ENCODE measurements around the gene ZNF24. TPM values are rescaled to one million over a fixed set of nuclear protein-coding genes. Genes with fewer than 3 reads are reported as not detected.

The ZNF24 gene
- total RNA-seq, 1 donor from 2014 or later = 55.3 TPM

DNA sequence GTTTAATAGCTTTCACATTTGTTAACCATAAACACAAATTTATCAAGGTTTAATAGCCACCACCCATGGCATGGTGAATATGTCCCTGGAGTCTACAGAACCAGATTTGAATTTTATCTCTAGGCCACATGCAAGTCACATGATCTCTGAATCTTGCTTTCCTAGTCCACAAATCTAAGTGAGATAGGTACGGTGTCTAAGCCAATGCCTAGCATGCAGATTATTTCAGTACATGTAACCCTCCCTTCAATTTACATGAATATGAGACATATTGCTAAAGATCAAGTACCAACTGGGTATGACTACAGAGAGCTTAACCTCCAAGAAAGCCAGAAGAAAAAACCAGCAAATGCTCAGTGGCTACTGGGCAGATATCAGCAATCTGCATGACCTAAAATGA lies 10.0 kb downstream of the ZNF24 start:
- Mint-ChIP-seq H3K27ac (no peak overlapping the region), H3K36me3 (peaks cover 54% of the 10 kb centered on the region), H3K27me3 (ENCODE audit: low read depth) (no peaks in the 10 kb centered on the region), H3K4me3 (no peak overlapping the region), H3K9me3 (no peaks in the 10 kb centered on the region), H3K4me1 (peaks cover 2% of the 10 kb centered on the region)
- TF ChIP-seq, protein P1, sequence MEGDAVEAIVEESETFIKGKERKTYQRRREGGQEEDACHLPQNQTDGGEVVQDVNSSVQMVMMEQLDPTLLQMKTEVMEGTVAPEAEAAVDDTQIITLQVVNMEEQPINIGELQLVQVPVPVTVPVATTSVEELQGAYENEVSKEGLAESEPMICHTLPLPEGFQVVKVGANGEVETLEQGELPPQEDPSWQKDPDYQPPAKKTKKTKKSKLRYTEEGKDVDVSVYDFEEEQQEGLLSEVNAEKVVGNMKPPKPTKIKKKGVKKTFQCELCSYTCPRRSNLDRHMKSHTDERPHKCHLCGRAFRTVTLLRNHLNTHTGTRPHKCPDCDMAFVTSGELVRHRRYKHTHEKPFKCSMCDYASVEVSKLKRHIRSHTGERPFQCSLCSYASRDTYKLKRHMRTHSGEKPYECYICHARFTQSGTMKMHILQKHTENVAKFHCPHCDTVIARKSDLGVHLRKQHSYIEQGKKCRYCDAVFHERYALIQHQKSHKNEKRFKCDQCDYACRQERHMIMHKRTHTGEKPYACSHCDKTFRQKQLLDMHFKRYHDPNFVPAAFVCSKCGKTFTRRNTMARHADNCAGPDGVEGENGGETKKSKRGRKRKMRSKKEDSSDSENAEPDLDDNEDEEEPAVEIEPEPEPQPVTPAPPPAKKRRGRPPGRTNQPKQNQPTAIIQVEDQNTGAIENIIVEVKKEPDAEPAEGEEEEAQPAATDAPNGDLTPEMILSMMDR (IDR thresholded peaks at IDR 0.05; ENCODE audit: unreplicated experiment) = no peak
- DNase-seq (ENCODE audit: low spot score in 2 of 2, unreplicated experiment in 2 of 2) = no peak

DNA sequence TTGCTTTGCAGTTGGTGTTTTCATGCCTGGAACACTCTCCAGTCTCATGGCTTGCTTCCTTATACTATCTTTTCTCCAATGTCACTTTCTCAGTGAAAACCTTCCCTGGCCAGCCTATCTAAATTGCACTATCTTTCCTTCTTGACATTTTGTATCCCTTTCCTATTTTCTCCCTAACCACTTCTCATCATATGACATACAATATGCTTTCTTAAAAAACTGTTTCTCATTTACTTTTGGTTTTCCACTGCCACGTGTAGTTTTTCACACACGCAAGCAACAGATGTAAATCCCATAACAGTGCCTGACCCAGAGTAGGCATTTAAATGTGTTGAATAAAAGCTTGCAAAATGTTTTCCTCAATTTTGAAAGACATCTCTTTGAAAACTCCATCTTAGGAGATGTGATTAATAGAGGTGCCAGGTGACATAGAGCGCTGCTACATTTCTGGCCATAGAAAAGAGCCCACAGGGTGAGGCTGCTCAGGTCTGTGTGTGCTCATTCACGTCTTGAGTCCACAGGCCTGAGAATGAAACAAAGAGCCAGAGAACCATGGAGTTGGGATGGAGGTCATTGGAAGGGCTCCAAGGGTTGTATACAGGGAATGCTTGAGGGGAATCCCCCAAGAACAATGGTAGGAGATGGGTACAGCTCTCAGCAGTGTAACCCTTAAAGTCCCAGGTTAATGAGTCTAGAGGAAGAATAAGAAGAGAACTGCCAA lies 12.7 kb downstream of the ZNF24 start:
- DNase-seq (ENCODE audit: low spot score in 2 of 2, unreplicated experiment in 2 of 2) = no peak
- H3K36me3 Mint-ChIP-seq = peaks cover 40% of the 10 kb centered on the region

DNA sequence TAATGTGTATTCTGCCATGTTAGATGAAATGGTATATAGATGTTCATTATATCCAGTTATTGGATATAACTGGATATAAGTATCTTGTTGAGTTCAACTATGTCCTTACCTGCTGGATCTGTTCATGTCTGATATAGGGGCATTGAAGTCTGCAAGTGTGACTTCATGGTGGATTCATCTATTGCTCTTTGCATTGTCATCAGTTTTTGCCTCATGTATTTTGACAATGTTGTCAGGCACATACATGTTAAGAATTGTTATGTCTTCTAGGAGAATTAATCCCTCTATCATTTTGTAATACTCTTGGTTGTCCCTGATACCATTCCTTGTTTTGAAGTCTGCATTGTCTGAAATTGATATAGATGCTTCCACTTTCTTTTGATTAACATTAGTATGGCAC lies 15.4 kb downstream of the ZNF24 start:
- no peak overlapping the region for H3K4me3 Mint-ChIP-seq
- H3K9me3 Mint-ChIP-seq = peaks cover 10% of the 10 kb centered on the region
- H3K4me1 Mint-ChIP-seq = no peaks in the 10 kb centered on the region
- no peak overlapping the region for H3K27ac Mint-ChIP-seq
- no peak for DNase-seq (ENCODE audit: low spot score in 2 of 2, unreplicated experiment in 2 of 2)
- TF ChIP-seq, protein P1 (IDR thresholded peaks at IDR 0.05; ENCODE audit: unreplicated experiment) = no peak
- peaks cover 18% of the 10 kb centered on the region for H3K36me3 Mint-ChIP-seq
- H3K27me3 Mint-ChIP-seq (ENCODE audit: low read depth) = no peaks in the 10 kb centered on the region

More for the DNA sequence above, 12.7 kb downstream of the ZNF24 start:
- Mint-ChIP-seq H3K4me3 (no peak overlapping the region), H3K27ac (no peak overlapping the region), H3K4me1 (peaks cover 2% of the 10 kb centered on the region), H3K27me3 (ENCODE audit: low read depth) (no peaks in the 10 kb centered on the region), H3K9me3 (peaks cover 10% of the 10 kb centered on the region)
- TF ChIP-seq, protein P1 (IDR thresholded peaks at IDR 0.05; ENCODE audit: unreplicated experiment) = no peak

DNA sequence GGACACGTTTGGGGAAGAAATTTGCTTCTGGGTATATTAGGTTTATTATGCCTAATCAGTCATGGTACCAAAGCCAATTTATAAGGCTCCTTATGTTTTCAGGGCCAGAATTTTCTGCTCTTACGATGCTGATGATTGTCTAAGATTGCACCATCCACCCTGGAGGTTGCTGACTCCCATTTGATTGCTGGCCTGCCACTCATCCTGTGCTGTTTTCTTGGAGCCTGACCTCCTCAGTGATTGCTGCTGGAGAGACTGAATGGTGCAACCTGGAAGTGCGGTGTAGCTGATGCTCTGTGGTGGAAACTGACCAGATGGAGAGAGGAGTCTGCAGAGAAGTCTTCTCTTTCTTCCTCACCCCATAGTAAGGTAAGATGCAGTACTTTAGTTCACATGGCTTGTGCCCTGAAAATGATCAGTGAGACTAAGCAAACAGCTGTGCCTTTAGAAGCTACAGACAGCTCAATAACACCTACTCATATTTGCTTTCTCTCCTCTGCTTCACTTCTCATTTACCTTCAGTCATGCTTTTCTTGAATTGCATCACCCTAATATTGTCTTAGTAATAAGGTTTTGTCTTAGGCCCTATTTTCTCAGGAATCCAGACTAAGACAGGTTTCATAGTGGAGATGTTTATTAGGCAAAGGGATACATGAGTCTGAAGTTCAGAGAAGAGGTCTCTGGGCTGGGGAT lies 17.4 kb downstream of the ZNF24 start:
- Mint-ChIP-seq H3K4me1 (no peaks in the 10 kb centered on the region), H3K27me3 (ENCODE audit: low read depth) (no peaks in the 10 kb centered on the region), H3K9me3 (peaks cover 10% of the 10 kb centered on the region), H3K36me3 (peaks cover 6% of the 10 kb centered on the region), H3K27ac (no peak overlapping the region), H3K4me3 (no peak overlapping the region)
- TF ChIP-seq, protein P1 (IDR thresholded peaks at IDR 0.05; ENCODE audit: unreplicated experiment) = no peak
- no peak for DNase-seq (ENCODE audit: low spot score in 2 of 2, unreplicated experiment in 2 of 2)

DNA sequence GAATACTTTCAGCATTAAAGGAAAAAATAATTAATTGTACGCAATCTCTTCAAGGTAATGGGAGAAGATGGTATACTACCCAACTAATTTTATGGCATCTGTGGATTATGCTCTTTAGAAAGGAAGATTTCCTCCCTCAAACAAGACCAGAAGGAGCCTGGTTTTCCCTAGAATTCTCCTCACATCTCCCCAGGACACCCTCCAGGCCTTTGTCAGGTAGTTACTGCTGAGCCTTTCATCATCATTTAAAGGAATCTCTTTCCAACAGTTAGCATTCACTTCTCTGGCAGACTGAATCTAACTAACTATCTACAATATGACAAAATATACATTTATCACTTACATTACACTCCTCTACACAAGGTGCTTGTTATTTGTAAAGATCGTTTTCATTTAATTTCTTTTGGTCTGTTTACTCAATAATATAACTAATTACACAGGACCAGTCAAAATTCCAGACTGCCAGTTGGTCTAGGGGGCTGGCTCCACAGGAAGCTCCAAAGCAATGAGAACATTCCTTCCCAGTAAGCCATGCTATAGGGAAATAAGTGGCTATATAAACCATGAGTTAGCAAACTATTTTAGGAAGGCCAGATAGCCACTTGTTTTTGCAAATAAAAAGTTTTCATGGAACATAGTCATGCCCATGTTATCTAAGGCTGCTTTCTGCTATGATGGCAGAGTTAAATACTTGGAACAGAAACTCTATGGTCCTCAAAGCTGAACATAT lies 19.1 kb downstream of the ZNF24 start:
- H3K9me3 Mint-ChIP-seq = peaks cover 10% of the 10 kb centered on the region
- TF ChIP-seq, protein P1 (IDR thresholded peaks at IDR 0.05; ENCODE audit: unreplicated experiment) = no peak
- H3K4me3 Mint-ChIP-seq = no peak overlapping the region
- no peak overlapping the region for H3K27ac Mint-ChIP-seq
- H3K27me3 Mint-ChIP-seq (ENCODE audit: low read depth) = no peaks in the 10 kb centered on the region
- H3K36me3 Mint-ChIP-seq = peaks cover 6% of the 10 kb centered on the region
- no peaks in the 10 kb centered on the region for H3K4me1 Mint-ChIP-seq
- DNase-seq (ENCODE audit: low spot score in 2 of 2, unreplicated experiment in 2 of 2) = no peak
